ENCODE data around the gene FAM3D.
"Not testable (repeated sequence)": the region's sequence is repeated elsewhere in the genome, so short reads cannot be mapped to it uniquely, and the experiment has no call there.

The FAM3D gene

DNA sequence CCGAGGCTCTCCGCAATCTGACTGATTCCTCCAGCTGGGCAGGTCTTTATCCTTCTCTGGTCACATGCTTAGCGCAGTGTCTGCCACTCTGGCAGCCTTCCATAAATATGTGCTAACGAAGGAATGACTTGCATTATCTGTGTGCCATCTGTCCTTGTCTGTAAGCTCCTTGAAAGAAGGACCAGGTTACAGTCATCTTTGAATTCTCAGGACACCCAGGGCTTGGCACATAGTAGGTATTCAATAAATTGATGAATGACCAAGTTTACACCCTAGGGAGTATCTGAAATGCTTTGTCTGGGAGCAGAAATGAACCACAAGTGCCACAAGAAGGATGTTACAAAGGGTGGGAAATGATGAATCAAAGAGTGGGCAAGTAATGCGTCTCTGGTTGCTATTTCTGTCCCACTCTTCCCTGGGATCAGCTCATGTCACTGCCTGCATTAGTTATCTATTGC lies 16.5 kb upstream of the FAM3D start:
- DNase-seq (ENCODE audit: low read depth): no peak

DNA sequence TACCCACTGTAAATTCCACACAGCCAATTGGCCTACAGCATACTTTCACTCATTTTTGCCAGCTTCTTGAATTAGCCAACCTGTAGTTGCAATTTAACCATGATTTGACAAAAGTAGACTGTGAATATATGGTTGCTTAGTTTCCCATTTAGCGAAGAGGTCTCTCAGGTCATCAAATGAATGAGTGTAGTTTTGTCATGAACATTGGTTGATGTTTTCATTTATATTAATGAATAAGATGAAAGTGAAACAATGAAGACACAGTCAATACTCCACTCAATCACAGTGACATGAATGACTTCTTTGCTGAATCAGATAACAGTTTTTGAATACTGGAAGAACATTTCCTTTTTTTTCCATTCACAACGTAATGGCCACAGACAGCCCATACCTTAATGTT lies 15.3 kb upstream of the FAM3D start:
- no peak for DNase-seq (ENCODE audit: low read depth)

DNA sequence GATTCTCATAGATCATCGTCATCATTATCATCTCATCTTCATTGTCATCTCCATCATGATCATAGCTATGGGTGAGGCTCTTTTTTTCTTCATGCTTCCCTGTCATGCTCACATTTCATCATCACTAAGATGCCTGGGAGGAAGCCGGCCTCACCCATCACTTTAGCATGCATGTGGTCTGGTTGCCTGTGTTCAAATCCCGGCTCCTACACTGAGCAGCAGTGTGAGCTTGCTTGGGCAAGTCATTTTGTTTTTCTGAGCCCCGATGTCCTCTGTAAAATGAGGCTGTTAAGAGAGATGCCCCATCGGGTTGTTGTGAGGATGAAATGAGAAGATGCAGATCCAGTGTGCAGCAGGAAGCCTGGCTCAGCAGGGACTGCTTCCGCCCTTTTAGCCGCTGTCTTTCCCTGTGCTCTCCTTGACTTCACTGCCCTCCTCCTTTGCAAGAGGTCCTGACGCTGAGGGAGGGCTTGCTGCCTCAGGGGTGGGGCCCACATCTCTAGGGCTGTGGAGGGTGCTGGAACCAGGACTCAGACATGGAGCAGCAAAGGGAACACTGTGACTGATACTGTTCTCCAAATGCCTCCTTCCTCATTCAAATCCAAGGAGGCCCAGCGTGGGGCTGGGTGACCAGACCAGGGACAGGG lies 14.4 kb upstream of the FAM3D start:
- no peak for DNase-seq (ENCODE audit: low read depth)

GRCh38 chr3:58679974-58680666 lies 13.5 kb upstream of the FAM3D start:
- no peak for DNase-seq (ENCODE audit: low read depth)

DNA sequence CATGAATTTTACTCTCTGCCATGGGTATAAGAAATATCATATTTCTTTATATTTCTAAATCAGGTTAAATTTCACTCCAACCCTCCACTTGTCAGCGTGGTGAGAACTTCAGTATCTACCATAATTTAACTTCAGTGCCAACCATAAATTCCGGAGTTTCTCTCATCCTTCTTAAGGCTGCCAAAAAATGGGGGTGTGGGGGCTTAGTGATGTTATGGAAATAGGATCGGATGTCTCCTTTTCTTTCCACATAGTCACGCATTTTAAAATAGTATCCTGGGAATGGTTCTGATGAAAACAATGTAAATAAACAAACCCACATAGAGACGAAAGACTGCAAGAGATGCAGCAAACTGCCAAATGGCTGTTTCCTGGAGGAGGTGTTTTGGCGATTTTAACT lies 12.9 kb upstream of the FAM3D start:
- DNase-seq (ENCODE audit: low read depth): no peak

GRCh38 chr3:58678177-58678970 lies 11.8 kb upstream of the FAM3D start:
- not testable (repeated sequence) for DNase-seq (ENCODE audit: low read depth)

DNA sequence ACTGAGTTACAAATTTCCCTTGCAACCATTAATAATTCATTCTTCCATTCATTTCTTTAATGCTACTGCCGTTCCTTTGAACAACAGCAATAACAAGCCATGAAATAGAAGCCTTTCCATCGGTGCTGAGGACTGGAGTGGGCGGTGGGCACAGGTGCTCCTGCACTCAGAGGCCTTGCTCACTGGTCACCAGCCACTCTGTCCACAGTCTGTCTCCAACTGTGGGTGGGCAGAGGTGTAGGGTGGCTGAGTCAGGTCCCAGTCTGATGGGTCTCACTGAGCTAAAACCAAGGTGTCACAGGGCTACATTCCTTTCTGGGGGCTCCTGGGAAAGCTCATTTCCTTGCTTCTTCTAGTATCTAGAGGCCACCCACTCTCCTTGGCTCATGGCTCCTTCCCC lies 6.3 kb upstream of the FAM3D start:
- DNase-seq (ENCODE audit: low read depth): no peak

DNA sequence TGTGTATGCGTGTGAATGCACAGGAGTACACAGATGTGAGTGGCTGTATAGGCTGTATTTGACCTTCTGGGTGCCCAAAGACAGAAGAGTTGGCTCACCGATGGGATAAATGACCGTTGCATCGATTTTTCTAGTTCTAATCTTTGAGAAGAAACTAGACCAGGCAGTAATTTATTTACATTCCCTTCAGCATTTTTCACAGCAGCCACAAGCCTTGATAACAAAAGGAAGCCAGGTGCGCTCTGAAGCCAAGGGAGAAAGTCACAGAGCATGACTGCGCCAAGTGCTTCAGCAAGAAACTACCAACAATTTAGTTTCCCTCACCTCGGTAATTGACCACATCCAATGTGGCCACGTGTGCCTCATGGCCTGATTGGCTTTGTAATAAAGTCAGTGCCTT lies 5.9 kb upstream of the FAM3D start:
- no peak for DNase-seq (ENCODE audit: low read depth)

DNA sequence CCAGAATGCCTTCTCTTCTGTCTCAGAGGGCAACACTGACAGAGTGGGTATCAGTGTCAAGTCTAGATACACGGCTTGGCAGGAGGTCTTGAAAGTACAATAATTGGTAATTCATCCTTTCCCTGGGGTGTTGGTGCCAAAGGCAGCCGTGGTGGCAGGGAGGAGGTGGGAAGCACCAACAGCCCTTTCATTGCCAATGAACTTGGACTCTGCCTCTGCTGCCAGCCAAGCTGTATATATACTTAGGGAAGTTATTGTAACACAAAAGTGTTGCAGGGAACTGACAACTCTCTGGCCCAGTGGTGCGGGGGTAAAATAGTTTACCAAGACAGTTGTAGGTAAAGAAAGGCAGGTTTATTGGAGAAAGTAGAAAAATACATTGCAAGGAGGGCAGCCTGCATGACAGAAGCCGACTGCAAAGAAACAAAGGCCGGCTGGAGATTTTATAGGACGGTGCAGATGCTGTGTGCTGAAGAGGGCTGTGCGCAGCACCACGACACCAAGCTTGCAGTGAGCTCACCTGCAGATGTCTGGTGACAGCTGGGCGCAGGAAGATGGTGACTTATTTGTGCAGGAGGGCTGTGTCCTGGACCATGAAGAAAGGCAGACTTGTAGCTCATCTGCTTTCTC lies 4.0 kb upstream of the FAM3D start:
- DNase-seq (ENCODE audit: low read depth): no peak

DNA sequence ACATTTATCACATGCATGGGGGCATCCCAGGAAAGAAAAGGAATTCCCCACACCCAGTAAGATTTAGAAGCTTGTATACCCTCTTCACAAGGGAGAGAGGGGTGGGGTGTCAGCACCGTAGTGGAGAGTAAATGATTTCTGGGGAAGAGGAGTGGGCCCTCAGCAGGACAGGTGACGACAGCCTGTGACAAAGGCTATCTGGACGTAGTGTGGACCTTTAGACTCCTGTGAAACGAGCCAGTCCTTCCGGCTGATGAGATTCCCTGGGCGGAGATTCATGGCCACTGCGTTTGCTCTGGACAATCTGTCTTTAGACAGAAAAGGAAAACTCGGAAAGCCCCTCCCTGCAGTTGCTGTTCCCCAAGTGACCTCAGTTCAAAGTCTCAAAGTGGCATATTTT lies 1.7 kb upstream of the FAM3D start:
- DNase-seq (ENCODE audit: low read depth): no peak

DNA sequence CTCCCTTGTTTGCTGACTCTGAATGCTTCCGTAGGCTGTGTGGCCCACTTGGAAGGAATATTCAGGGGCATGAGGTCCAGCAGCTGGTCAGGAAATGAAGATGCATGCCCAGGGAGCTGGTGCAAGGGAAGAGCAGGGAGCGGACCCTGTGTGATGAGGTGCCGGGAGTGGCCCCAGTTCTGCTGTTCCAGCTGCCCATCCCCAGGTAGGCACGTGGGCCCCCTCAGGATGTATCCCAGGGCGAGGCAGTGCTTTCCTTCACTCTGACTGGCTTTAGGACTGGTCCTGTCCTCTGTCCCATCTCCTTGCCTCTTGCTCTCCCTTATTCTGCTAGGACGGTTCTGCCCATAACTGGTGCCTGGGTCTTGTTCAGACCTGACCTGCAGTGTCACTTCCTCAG lies 1.1 kb upstream of the FAM3D start:
- no peak for DNase-seq (ENCODE audit: low read depth)

DNA sequence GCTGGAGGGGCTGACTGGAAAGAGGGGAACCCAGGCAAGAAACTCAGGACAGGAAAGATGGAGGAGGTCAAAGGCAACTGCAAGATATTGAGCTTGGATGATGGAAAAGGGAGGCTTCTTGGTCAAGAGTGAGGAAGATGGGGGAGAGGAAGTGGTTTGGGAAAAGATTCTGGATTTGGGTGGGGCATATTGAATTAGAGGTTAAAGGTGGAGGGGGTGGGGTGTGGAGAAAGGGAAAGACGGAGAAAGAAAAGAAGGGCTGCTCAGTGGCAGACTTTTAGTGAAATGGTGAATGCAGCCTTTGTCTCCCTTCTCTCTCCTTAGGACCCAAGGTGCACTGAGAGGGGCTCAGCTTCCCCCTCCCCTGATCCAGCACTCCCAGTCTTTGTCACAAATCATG lies 655 bp upstream of the FAM3D start:
- no peak for DNase-seq (ENCODE audit: low read depth)

DNA sequence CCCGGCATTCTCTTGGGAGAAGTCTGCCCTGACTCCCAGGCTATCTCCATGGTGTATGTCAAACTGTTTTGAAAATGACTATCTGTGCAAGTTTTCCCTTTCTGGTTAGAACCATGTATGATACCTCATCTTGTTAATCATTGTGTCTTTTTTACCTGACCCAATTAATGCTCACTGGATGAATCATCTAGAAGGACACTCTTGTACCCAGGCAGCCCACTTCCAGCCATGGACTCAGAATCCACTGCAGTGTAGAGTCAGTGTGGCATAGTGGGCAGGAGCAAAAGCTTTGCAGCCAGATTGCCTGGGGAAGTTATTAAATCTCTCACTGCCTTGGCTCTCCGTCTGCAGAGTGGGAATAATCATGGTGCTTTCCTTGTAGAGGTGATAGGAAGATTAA lies 1.2 kb downstream of the FAM3D start:
- DNase-seq (ENCODE audit: low read depth): no peak

- DNase-seq (ENCODE audit: low read depth): no peak
These were observed 2.0 kb downstream of the FAM3D start for GRCh38 chr3:58664611-58665010.

GRCh38 chr3:58661836-58662420 lies 4.6 kb downstream of the FAM3D start:
- DNase-seq (ENCODE audit: low read depth): no peak

DNA sequence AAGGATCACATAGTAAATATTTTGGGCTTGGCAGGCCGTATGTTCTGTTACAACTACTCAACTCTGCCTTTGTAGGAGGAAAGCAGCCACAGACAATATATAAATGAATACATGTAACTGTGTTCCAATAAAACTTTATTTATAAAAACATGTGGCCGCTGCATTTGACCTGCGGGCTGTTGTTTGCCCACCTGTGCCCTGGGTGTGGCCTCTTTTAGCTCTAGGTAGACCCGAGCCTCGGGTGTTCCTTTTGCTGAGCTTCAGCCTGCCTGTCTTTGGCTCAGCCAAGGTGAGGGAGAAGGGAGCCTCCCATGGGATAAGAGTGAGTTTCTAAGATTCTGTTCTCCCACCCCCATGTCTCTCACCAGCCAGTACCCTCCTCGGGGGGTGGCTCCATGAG lies 5.6 kb downstream of the FAM3D start:
- DNase-seq (ENCODE audit: low read depth): no peak

DNA sequence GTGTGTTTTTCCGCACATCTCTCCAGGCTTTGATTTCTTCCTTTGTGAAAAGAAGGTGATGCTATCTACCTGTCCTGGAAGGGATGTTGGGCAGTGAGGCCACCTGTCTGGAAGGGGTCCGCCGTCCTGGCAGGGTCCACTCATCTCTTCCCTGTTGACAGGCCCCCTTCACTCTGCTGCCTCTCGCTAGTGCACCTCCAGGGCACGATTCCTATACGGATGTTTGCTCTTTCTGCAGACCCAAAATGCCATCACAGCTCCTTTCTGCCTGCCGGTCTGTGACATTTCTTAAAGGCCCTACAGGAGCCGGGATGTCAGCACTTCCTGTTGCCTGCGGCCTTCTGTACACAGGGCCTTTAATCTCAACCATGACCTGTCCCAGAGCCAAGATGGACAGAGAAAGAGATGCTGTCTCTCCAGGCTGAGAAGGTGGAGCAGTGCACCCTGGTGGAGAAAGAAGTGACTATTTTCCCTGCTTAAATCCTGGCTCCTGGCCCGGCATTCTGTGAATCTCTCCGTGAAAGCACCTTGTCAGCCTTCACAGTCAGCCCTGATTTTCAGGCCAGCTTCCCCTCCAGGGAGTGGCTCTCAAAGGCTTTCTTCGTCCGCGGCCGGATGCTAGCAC lies 7.4 kb downstream of the FAM3D start:
- DNase-seq (ENCODE audit: low read depth): no peak

DNA sequence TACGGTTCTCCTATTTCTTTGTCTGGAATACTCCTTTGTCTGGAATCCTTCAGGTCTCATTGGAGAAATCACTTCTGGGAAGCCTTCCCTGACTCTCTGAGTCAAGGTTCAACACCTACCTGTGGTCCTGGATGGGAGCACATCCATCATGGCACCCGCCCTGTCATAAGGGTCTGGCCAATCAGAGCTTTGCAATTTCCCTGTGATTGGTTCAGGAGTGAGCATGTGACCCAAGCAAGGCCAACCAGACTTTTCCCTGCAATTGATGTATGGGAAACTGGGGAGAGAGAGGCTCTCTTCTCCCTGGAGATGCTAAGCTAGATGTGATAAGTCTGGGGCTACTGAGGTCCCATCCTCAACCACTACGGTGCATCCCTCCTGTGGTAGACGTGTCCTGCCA lies 8.1 kb downstream of the FAM3D start:
- DNase-seq (ENCODE audit: low read depth): no peak

DNA sequence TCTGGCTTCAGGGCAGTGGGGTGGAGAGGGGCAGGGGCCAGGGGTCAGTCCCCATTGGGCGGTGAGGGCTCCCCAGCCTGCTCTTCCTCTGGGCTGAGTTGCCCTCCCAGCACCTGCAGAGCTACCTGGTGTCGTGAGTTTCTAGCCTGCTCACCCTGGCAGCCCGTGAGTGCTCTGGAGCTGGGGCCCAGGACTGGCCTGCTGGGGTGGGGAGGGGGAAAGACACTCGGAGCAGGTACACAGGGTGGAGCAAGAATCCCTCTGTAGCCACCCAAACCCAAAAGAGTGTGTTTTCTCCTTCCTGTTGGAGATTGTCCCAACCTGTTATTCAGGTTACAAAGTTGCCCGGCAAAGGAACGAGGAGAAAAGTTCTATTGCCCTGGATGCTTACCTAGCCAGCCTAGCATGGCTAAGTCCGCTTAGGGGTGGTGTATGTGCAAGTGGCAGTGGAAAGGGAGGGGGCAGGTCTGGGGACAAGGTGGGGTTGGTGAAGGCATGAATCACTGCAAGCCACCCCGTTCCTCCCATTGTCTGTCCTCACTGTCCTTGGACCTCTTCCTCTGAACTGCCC lies 8.9 kb downstream of the FAM3D start:
- no peak for DNase-seq (ENCODE audit: low read depth)

- no peak for DNase-seq (ENCODE audit: low read depth)
These were observed 9.5 kb downstream of the FAM3D start for GRCh38 chr3:58657036-58657520.

- no peak for DNase-seq (ENCODE audit: low read depth)
These were observed 9.9 kb downstream of the FAM3D start for GRCh38 chr3:58656631-58657030.

Measured in activated T-cell treated with anti-CD3 and anti-CD28 coated beads for 1 hour (primary cell).